Measurements from ENCODE around the gene AP1S1.

- no peak for TF ChIP-seq CTCF (IDR thresholded peaks at IDR 0.05; ENCODE audit: borderline replicate concordance, extremely low read depth, low read length, poor library complexity, severe bottlenecking)
- TF ChIP-seq EZH2 (IDR thresholded peaks at IDR 0.05; ENCODE audit: borderline replicate concordance, low read depth, low read length, severe bottlenecking), result no peak
These were observed 39.8 kb upstream of the AP1S1 start for GRCh38 chr7:101114492-101114891.
